ENCODE measurements around the gene ARHGEF39.

The ARHGEF39 gene

GRCh38 chr9:35675204-35675603 lies 10.2 kb upstream of the ARHGEF39 start:
- DNase-seq (ENCODE audit: low read depth) = no peak

DNA sequence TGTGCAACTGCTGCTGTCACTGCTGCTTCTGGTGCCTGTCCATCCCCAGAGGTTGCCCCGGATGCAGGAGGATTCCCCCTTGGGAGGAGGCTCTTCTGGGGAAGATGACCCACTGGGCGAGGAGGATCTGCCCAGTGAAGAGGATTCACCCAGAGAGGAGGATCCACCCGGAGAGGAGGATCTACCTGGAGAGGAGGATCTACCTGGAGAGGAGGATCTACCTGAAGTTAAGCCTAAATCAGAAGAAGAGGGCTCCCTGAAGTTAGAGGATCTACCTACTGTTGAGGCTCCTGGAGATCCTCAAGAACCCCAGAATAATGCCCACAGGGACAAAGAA lies 9.0 kb upstream of the ARHGEF39 start:
- DNase-seq (ENCODE audit: low read depth) = no peak

GRCh38 chr9:35673132-35674024 lies 8.4 kb upstream of the ARHGEF39 start, which contains the start of gene CA9:
CA9 (plus strand) TSS chr9:35673928; CDS start chr9:35673960, 32 bp downstream.
- no peak for DNase-seq (ENCODE audit: low read depth)

GRCh38 chr9:35669331-35670145 lies 4.5 kb upstream of the ARHGEF39 start:
- DNase-seq (ENCODE audit: low read depth) = no peak

DNA sequence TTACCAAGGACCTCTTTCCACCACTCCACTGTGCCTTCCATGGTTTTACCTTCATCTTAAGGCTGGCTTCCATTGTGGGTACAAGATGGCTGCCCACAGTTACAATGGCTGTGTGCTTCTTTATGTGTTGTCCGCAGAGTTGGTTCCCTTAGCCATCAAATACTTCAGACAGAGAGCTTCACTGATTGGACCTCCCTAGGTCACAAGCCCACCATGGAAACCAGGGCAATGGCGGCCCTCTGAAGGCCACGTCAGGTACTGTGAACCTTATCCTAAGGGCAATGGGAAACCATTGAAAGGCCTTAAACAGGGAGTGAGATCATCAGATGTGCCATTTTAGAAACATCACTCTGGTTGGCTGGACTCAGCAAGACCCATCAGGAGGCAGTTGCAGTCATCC lies 2.9 kb upstream of the ARHGEF39 start:
- DNase-seq (ENCODE audit: low read depth) = no peak

DNA sequence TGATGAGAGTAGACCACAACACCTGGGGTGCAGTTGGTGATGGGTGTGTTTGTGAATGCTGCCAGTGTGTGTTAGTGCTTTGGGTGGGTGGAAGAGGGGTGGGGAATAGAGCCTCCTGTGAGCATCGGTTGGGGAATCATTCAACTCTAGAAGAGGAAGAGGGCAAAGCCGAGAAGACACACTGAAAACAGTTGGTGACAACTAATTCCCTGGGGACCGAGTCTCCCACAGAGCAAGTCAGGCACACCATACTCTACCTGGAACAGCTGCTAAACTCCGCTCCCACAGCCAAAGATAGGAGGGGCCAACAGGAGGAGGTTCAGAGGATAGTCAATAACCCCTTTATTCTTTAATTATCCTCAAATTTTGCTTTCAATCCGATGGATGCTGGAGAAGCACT lies 1.6 kb upstream of the ARHGEF39 start:
- no peak for DNase-seq (ENCODE audit: low read depth)

DNA sequence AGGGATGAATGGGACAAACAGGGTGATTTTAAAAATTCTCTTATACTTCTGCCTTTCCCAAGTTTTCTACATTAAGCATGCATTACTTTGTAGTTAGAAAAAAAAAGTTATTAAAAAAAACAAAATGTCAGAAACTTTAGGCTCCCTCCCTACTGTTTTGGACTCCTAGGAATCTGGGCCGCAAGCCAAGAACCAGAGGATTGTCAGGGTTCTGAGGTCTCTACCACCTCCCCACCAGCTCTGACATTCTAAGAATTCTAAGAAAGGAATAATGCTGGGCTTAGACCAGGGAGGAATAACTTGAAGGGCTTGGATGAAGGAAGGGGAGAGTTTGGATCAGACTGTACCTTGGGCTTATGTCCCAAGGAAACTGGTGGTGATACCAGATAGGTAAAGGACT lies 1.1 kb upstream of the ARHGEF39 start:
- DNase-seq (ENCODE audit: low read depth) = no peak

GRCh38 chr9:35665471-35665818 lies 450 bp upstream of the ARHGEF39 start:
- DNase-seq (ENCODE audit: low read depth) = no peak

GRCh38 chr9:35662437-35662836 lies 2.6 kb downstream of the ARHGEF39 start:
- no peak for DNase-seq (ENCODE audit: low read depth)

GRCh38 chr9:35661756-35662350 lies 3.1 kb downstream of the ARHGEF39 start:
- no peak for DNase-seq (ENCODE audit: low read depth)

GRCh38 chr9:35660966-35661415 lies 4.0 kb downstream of the ARHGEF39 start:
- DNase-seq (ENCODE audit: low read depth) = no peak

- DNase-seq (ENCODE audit: low read depth) = no peak
Measured at GRCh38 chr9:35659340-35659739, 5.7 kb downstream of the ARHGEF39 start.

GRCh38 chr9:35658968-35659220 lies 6.1 kb downstream of the ARHGEF39 start:
- no peak for DNase-seq (ENCODE audit: low read depth)

DNA sequence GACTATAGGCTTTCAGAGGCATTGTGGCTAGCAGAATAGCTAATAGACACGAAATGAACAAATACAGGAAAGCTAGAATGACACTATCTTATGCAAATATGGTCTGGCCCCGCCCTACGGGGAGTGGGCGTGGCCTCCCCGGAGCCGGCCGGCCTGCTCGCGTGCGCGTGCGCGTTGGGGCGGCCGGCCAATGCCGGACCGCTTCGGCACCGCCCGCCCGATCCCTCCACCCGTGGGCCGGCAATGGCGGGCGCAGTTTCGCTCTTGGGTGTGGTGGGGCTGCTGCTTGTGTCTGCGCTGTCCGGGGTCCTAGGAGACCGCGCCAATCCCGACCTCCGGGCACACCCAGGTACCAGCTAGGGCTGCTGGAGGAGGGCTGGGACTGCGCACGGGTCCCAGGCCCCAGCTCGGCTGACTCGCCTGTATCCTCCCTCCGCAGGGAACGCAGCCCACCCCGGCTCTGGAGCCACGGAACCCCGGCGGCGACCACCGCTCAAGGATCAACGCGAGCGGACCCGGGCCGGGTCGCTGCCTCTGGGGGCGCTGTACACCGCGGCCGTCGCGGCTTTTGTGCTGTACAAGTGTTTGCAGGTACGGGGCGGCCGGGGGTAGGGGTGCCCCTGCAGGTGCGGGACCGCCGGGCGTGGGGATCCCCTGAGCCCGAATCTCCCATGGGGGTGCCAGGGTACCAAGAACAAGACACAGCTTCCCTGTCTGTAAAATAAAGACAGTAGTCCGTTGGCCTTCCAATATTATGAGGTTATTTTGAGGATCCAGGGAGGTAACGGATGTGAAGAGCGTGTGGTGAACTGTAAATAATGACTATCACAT lies 6.6 kb downstream of the ARHGEF39 start, which contains the start of gene CCDC107:
TSS of gene CCDC107 (plus strand) at position 156 of the 831 bp plus-strand sequence. CDS start at position 244, 88 bp downstream.
- DNase-seq (ENCODE audit: low read depth) = no peak

GRCh38 chr9:35657546-35658136 lies 7.4 kb downstream of the ARHGEF39 start, which contains the start of gene RMRP:
RMRP (minus strand) TSS chr9:35658019.
- peak; percentile 99 for DNase-seq (ENCODE audit: low read depth)

DNA sequence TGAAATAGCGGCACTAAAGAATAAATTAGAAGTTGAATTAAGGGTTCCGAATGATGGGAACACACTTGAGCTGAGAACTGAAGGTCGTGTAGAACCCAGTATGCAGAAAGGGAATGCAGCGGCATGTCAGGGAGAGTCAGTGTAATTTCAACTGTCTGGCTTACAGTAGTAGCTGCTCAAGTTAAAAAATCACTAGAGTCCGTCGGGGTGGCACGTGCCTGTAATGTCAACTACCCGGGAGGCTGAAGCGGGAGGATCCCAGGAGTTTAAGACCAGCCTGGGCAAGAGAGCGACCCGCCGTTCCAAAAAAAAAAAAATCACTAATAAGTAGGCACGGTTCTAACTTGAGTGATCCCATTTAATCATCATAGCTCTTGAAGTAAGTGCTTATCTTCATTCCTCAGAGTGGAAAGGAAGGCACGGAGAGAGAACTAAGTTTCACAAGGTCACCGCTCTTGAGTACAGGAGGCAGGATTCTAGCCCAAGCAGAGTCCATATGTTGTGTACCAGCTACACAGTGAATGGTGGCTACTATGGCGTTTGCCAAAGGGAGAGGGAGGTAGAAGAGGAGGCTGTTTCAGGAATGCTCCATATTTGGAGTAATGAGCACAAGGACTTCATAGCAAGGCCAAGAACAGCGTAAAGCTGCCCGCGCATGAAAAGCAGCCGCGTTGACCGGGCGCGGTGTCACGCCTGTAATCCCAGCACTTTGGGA lies 8.0 kb downstream of the ARHGEF39 start:
- DNase-seq (ENCODE audit: low read depth) = no peak

DNA sequence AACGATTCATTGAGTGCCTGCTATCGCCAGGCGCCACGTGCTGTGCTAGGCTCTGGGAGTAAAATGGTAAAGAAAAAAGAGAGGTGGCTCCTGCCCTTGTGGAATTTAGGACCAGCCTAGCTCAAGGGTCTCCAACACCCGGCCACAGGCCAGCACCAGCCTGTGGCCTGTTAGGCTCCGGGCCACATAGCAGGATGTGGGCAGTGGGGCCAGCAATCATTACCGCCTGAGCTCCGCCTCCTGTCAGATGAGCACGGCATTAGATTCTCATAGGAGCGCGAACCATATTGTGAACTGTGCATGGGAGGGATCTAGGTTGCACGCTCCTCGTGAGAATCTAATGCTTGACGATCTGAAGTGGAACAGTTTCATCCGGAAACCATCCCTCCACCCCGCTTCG lies 8.6 kb downstream of the ARHGEF39 start:
- no peak for DNase-seq (ENCODE audit: low read depth)

DNA sequence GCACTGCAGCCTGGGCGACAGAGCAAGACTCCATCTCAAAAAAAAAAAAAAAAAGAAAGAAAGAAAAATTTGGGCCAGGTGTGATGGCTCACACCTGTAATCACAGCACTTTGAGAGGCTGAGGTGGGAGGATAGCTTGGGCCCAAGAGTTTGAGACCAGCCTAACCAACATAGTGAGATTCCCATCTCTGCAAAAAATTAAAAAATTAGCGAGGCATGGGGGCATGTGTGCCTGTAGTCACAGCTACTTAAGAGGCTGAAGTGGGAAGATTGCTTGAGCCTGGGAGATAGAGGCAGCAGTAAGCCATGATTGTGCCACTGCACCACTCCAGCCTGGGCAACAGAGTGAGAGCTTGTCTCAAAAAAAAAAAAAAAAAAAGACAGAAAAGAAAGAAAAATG lies 11.4 kb downstream of the ARHGEF39 start:
- DNase-seq (ENCODE audit: low read depth) = no peak

GRCh38 chr9:35652829-35653209 lies 12.2 kb downstream of the ARHGEF39 start:
- no peak for DNase-seq (ENCODE audit: low read depth)

- no peak for DNase-seq (ENCODE audit: low read depth)
Measured at GRCh38 chr9:35651956-35652828, 12.8 kb downstream of the ARHGEF39 start.
